Retinal pigment epithelial cell (primary cell): ENCODE measurements around the gene VAV2.
A peak's percentile ranks its signal among the peaks of the same experiment; 100 is the strongest.
"Not testable (repeated sequence)": the region's sequence is repeated elsewhere in the genome, so short reads cannot be mapped to it uniquely, and the experiment has no call there.

ENCODE experiments used
- DNase-seq: peaks from one replicate; pipeline ENCODE4 v3.0.0-alpha.2; 2010; ENCODE audit warnings: low read depth
- H3K4me3 ChIP-seq: 2 replicates; pipeline ENCODE4 v1.5.1; 2011; ENCODE audit warnings: mild to moderate bottlenecking, low read length, control low read depth, moderate library complexity
- TF ChIP-seq, protein P1 (sequence below): conservative IDR thresholded peaks from 2 replicates; pipeline ENCODE4 v1.5.1; 2011; ENCODE audit warnings: low read depth, low read length, control low read depth, inconsistent platforms

VAV2 gene

DNA sequence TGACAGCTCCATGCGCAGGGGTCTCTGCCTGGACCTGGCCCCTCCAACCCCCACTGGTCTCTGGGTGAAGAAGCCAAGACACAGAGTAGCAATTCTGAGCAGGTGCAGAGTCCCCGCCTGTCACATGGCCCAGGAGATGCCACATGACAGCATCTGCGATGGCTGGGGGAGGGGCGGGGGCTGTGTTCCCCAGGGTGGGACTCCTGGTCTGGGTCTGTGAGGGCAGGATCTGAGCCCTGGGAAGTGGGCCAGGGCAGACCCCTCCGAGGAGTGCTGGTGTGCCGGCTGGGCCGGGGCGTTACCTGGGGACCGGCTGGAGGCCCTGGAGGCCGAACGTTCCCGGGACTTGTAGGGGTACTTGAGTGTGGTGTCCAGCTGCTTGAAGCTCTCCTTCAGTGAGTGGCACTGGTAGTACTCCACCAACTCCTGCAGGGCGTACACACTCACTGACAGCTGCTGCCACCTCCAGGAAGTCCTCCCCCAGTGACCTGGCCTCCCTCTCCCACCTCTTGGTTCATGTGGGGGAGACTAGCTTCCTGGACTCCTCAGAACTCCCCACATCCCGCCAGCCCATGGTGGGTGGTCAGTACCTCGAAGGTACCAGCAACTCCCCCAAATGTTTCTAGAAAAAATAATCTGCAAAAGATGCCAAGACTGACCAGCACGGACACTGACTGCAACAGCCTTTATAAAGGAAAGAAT lies 221.9 kb downstream of the VAV2 start:
- no peak overlapping the region for H3K4me3 ChIP-seq
- TF ChIP-seq, protein P1, sequence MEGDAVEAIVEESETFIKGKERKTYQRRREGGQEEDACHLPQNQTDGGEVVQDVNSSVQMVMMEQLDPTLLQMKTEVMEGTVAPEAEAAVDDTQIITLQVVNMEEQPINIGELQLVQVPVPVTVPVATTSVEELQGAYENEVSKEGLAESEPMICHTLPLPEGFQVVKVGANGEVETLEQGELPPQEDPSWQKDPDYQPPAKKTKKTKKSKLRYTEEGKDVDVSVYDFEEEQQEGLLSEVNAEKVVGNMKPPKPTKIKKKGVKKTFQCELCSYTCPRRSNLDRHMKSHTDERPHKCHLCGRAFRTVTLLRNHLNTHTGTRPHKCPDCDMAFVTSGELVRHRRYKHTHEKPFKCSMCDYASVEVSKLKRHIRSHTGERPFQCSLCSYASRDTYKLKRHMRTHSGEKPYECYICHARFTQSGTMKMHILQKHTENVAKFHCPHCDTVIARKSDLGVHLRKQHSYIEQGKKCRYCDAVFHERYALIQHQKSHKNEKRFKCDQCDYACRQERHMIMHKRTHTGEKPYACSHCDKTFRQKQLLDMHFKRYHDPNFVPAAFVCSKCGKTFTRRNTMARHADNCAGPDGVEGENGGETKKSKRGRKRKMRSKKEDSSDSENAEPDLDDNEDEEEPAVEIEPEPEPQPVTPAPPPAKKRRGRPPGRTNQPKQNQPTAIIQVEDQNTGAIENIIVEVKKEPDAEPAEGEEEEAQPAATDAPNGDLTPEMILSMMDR: no peak
- no peak for DNase-seq

DNA sequence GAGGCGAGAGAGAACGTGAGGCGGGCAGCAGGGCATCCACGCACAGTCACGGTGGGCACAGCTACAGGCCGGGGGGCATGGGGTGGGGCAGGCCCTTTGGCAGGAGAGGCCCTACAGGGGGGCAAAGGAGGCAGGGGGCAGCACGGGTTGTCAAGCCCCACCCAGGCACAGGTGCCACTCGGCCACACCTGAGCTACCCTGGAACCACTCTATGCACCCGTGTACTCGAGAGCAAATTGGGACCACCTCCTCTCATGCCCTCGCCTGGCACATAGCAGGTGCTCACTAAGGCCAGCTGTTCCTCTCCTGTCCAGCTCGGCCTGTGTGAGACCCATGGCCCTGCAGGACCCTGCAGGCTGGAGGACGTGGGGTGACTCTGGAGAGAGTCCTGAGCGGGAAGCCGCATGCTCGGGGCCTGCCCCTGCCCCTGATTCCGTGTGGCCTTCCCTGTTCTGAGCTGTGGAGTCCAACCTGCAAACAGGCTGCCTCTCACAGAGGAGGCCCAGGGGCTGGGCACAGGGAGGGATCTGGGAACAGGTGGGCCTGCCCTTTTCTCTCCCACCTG lies 222.5 kb downstream of the VAV2 start:
- TF ChIP-seq, protein P1: no peak
- no peak for DNase-seq
- H3K4me3 ChIP-seq: no peak overlapping the region

DNA sequence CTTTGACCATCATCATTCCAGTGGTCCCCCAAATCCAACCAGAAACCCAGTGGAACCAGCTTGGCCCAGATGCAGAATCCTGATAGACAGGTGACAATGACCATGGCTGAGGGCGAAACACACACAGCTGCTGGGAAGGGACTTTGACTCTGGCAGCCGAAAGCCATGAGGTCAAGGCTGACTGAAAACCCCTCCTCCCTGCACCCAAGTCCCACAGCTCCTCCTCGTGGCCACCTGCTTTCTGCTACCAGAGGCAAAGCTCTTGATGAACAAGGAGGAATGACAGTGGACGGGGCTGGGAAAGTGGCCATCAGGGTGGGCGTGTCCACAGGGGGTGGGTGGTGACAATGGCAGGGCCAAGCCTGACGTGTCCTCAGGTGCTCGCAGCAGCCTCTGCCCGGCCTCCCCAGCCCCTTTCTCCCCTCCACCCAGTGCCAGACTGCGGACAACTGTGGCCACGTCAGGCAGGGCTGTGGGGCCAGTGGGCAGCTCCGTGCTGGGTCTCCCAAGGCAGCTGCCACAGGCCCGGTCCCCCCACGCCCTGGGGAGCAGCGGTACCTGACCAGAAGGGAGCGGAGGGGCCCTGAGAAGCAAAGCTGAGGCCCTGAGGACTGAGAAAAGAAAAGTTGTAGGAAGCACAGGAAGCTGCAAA lies 223.1 kb downstream of the VAV2 start:
- TF ChIP-seq, protein P1: peak; percentile 20
- H3K4me3 ChIP-seq: no peak overlapping the region
- no peak for DNase-seq

DNA sequence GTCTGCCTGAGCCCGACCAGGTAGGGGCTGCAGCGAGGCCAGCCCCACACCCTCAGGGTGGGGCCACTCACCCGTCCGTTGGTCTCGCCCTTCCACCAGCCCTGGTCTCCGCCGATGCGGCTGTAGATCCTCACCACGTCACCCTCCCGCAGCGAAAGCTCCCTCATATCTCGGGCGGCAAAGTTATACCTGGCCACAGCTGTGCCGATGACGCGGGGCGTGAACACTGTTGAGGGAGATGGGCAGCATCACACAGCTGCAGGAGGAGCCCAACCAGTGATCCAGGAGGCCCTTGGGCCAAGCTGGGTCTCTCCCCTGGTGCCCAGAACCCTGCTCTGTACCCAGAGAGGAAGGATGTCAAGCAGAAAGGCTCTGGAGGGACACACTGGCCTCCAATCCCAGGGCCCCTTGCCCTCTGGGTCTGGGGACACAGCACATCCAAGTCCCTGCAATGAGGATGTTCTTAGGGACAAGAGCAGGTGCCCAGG lies 223.7 kb downstream of the VAV2 start:
- TF ChIP-seq, protein P1: no peak
- no peak for DNase-seq
- no peak overlapping the region for H3K4me3 ChIP-seq

DNA sequence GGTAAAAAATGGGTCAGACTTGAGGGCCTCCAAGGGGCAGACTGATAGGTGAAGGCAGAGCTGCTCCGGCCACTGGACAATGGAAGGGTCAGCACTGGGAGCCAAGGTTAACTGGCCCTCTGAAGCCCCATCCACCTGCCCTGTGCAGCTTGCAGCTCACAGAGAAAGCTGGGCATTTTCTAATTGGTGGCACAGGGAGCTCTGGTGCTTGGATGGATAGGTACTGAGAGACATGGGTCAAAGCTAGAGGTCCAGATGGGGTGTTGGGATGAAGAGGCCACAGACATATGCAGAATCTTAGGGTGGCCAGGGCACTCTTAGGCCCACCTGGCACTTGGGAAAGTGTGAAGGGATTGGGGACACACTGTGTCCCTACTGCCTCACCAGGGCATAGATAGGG lies 224.5 kb downstream of the VAV2 start:
- TF ChIP-seq, protein P1: no peak
- no peak overlapping the region for H3K4me3 ChIP-seq
- DNase-seq: no peak

DNA sequence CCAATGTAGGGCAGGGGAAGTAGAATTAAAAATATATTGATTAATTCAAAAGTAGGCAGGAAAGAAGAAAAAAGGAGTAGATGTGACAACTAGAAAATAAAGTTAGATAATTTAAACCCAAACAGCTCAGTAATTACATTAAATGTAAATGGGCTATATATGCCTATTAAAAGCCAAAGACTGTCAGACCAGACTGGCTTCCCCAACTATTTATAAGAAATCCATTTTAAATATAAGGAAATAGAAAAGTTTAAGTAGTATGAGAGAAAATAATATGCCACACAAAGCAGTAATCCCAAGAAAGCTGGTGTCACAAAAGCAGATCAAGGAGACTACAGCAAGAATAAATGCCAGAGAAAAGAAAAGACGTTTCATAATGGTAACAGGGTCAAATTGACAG lies 225.1 kb downstream of the VAV2 start:
- H3K4me3 ChIP-seq: no peak overlapping the region
- no peak for DNase-seq
- TF ChIP-seq, protein P1: no peak

DNA sequence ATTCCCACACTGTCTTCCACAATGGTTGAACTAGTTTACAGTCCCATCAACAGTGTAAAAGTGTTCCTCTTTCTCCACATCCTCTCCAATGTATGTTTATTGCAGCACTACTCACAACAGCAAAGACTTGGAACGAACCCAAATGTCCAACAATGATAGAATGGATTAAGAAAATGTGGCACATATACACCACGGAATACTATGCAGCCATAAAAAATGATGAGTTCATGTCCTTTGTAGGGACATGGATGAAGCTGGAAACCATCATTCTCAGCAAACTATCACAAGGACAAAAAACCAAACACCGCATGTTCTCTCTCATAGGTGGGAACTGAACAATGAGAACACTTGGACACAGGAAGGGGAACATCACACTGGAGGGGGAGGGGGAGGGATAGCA lies 225.9 kb downstream of the VAV2 start:
- DNase-seq, H3K4me3 ChIP-seq: not testable (repeated sequence)
